ENCODE data around the gene RTL10. TPM values are rescaled to one million over a fixed set of nuclear protein-coding genes. Genes with fewer than 3 reads are reported as not detected.
"Not testable (repeated sequence)": the region's sequence is repeated elsewhere in the genome, so short reads cannot be mapped to it uniquely, and the experiment has no call there.

Gene RTL10
- total and polyA plus RNA-seq, 2 of the 4 experiments (the other 2 are of a cell fraction): 8.6 to 12.1 TPM

DNA sequence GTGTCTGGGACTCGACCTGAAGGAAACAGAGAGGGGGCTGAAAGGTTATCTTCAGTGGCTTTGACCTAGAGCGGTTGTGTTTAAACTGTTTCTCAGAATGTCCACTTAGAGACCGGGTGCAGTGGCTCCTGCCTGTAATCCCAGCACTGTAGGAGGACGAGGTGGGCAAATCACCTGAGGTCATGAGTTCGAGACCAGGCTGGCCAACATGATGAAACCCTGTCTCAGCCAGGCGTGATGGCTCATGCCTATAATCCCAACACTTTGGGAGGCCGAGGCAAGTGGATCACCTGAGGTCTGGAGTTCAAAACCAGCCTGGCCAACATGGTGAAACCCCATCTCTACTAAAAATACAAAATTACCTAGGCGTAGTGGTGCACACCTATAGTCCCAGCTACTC, 28.8 kb upstream of the RTL10 start:
- not testable (repeated sequence) for H3K9ac ChIP-seq (ENCODE audit: low read depth, low read length)

More for the DNA sequence above, 28.8 kb upstream of the RTL10 start:
- Histone ChIP-seq H3K23ac (ENCODE audit: low read depth, low read length) (peak overlapping the region; percentile 26; the same call in 1 of the 2 replicates), H3K18ac (ENCODE audit: low read depth, low read length) (peak overlapping the region; percentile 13; the same call in 1 of the 2 replicates), H2BK120ac (ENCODE audit: low read depth, low read length) (peak overlapping the region; percentile 98), H3K56ac (ENCODE audit: extremely low read depth, insufficient read depth, low read length) (0 out of 2 replicates have a peak overlapping the region, but pooled peaks have one; percentile 26), H2BK20ac (ENCODE audit: low read depth, low read length) (peak overlapping the region; percentile 98), H3K4me1 (ENCODE audit: control insufficient read depth, insufficient read depth, low read length) (peaks cover 57% of the 10 kb centered on the region), H3K79me1 (ENCODE audit: low read depth in 1 of 2, low read length in 2 of 2) (peaks cover 16 to 55% of the 10 kb centered on the region in 2 experiments), H4K8ac (ENCODE audit: low read depth in 2 of 2, low read length in 2 of 2) (peak overlapping the region; percentile 88 to 91; a peak in 3 of 4 replicates), H2AK5ac (ENCODE audit: low read depth, low read length) (peak overlapping the region; percentile 100), H2AK9ac (replicated peaks; ENCODE audit: low read depth, low read length, poor library complexity) (peak overlapping the region; percentile 78), H4K5ac (ENCODE audit: low read depth, low read length) (peak overlapping the region; percentile 44; the same call in 1 of the 2 replicates), H4K91ac (ENCODE audit: insufficient read depth, low read depth, low read length) (peak overlapping the region; percentile 100), H3K14ac (replicated peaks; ENCODE audit: low read depth, low read length) (peak overlapping the region; percentile 95), H3K27ac (ENCODE audit: insufficient read depth, low read length) (peak overlapping the region; percentile 93; the same call in 1 of the 2 replicates), H2BK5ac (ENCODE audit: low read depth, low read length, poor library complexity, severe bottlenecking) (peak overlapping the region; percentile 98), H3K9me1 (ENCODE audit: insufficient read depth, low read length) (peaks cover 66% of the 10 kb centered on the region), H3K4ac (ENCODE audit: low read depth, low read length) (peak overlapping the region; percentile 99), H2BK15ac (ENCODE audit: low read depth, low read length) (peak overlapping the region; percentile 91; the same call in 2 of the 3 replicates)
- dilution Hi-C loops (cut with HindIII; ENCODE audit: low sequenced_read_pairs, unreplicated experiment); H3K4me2 ChIP-seq (ENCODE audit: low read depth, low read length); H2AFZ ChIP-seq (replicated peaks; ENCODE audit: low read length, poor library complexity); intact Hi-C loops (cut with micrococcal nuclease); POLR2A ChIA-PET (ENCODE audit: unreplicated experiment); H3K9me3 ChIP-seq (ENCODE audit: control insufficient read depth, insufficient read depth, low read length); H3K4me3 ChIP-seq (ENCODE audit: insufficient read depth, low read depth, low read length); H3K27me3 ChIP-seq (ENCODE audit: control insufficient read depth, insufficient read depth, low read length); CTCF ChIA-PET; DNase-seq; H3K36me3 ChIP-seq (ENCODE audit: control insufficient read depth, insufficient read depth, low read length); in situ Hi-C loops (cut with MboI; ENCODE audit: low sequenced_read_pairs); ATAC-seq (ENCODE audit: low read depth); BruUV-seq (replicated peaks); H4K20me1 ChIP-seq (ENCODE audit: insufficient read depth, low read length): not testable (repeated sequence)
- WGBS, 2 experiments (ENCODE audit: extremely low coverage in 2 of 2, insufficient read length in 1 of 2): 100% methylated on average over 2 of the region's 8 CpGs; no CpG with 5 or more reads in 1 of the 2 experiments
